Neural cell (in vitro differentiated cells): ENCODE measurements around the gene SMAD1. TPM values are rescaled to one million over a fixed set of nuclear protein-coding genes. Genes with fewer than 3 reads are reported as not detected.

Experiments used
- H2AFZ ChIP-seq: fragments of 200-600, 300-800 bp; sonication (generic), shearing (Covaris generic); 2 replicates; pipeline ENCODE4 v1.6.0; 2014; ENCODE audit warnings: low read depth, mild to moderate bottlenecking, antibody characterized with exemption, low read length, moderate library complexity
- H3F3A ChIP-seq: fragments of 200-600 bp; shearing (Covaris generic); 2 replicates; pipeline ENCODE4 v1.6.1; 2016; ENCODE audit warnings: mild to moderate bottlenecking, moderate library complexity, mixed read lengths, antibody characterized with exemption, low read length; ENCODE audit not compliant: insufficient read depth, poor library complexity, severe bottlenecking
- H3K27ac ChIP-seq: fragments of 200-600, 300-800 bp; sonication (generic), shearing (Covaris generic); 2 replicates; pipeline ENCODE4 v1.5.1; 2014; ENCODE audit warnings: mild to moderate bottlenecking, low read length, moderate library complexity
- H3K27me3 ChIP-seq: fragments of 300-800, 200-600 bp; sonication (generic), shearing (Covaris generic); 2 replicates; pipeline ENCODE4 v1.6.0; 2014; ENCODE audit warnings: mild to moderate bottlenecking, low read depth, low read length, moderate library complexity; ENCODE audit not compliant: insufficient read depth
- H3K36me3 ChIP-seq: fragments of 300-800, 200-600 bp; sonication (generic), shearing (Covaris generic); 2 replicates; pipeline ENCODE4 v1.5.1; 2014; ENCODE audit warnings: mild to moderate bottlenecking, antibody characterized with exemption, low read length, moderate library complexity; ENCODE audit not compliant: insufficient read depth
- H3K4me2 ChIP-seq: fragments of 300-800, 200-600 bp; sonication (generic), shearing (Covaris generic); 2 replicates; pipeline ENCODE4 v1.6.0; 2014; ENCODE audit warnings: mild to moderate bottlenecking, low read length
- H3K4me3 ChIP-seq: fragments of 300-800, 200-600 bp; sonication (generic), shearing (Covaris generic); 2 replicates; pipeline ENCODE4 v1.5.1; 2014; ENCODE audit warnings: mild to moderate bottlenecking, low read length, moderate library complexity
- H3K79me2 ChIP-seq: fragments of 200-600 bp; shearing (Covaris generic); replicated peaks from 2 replicates; pipeline ENCODE4 v1.6.0; 2014; ENCODE audit warnings: mild to moderate bottlenecking, low read length, moderate library complexity; ENCODE audit not compliant: insufficient read depth
- H3K9ac ChIP-seq: fragments of 300-800, 200-600 bp; sonication (generic), shearing (Covaris generic); 2 replicates; pipeline ENCODE4 v1.6.1; 2016; ENCODE audit warnings: mild to moderate bottlenecking, low read length, mixed read lengths
- H3K9me2 ChIP-seq: fragments of 200-600 bp; shearing (Covaris generic); 2 replicates; pipeline ENCODE4 v1.6.1; 2016; ENCODE audit warnings: mild to moderate bottlenecking, low read length, mixed read lengths; ENCODE audit not compliant: insufficient read depth
- H3K9me3 ChIP-seq: fragments of 200-600, 300-800 bp; sonication (generic), shearing (Covaris generic); 2 replicates; pipeline ENCODE4 v1.6.1; 2016; ENCODE audit warnings: mild to moderate bottlenecking, mixed run types, low read length, moderate library complexity, mixed read lengths
- H4K20me1 ChIP-seq: fragments of 200-600 bp; shearing (Covaris generic); 2 replicates; pipeline ENCODE4 v1.6.1; 2016; ENCODE audit warnings: mild to moderate bottlenecking, mixed run types; ENCODE audit not compliant: insufficient read depth
- CTCF ChIP-seq: fragments of 450-650 bp; IDR thresholded peaks from 2 replicates; pipeline ENCODE4 v1.5.1; 2014; ENCODE audit warnings: antibody characterized with exemption, mild to moderate bottlenecking, moderate library complexity; ENCODE audit not compliant: poor library complexity, severe bottlenecking
- EP300 ChIP-seq: fragments of 450-650 bp; conservative IDR thresholded peaks from 2 replicates; pipeline ENCODE4 v1.6.1; 2014; ENCODE audit warnings: antibody characterized with exemption, mild to moderate bottlenecking, moderate library complexity; ENCODE audit not compliant: poor library complexity, severe bottlenecking
- EZH2 ChIP-seq: fragments of 200-600, 300-800 bp; shearing (Covaris generic), sonication (generic); IDR thresholded peaks from 2 replicates; pipeline ENCODE4 v1.6.1; 2014; ENCODE audit warnings: antibody characterized with exemption, low read length, borderline replicate concordance, mild to moderate bottlenecking; ENCODE audit not compliant: insufficient read depth, poor library complexity, severe bottlenecking
- MXI1 ChIP-seq: fragments of 450-650 bp; conservative IDR thresholded peaks from 2 replicates; pipeline ENCODE4 v1.6.1; 2014; ENCODE audit warnings: antibody characterized with exemption, mild to moderate bottlenecking; ENCODE audit not compliant: poor library complexity, severe bottlenecking
- POLR2AphosphoS5 ChIP-seq: IDR thresholded peaks from 2 replicates; pipeline ENCODE4 v1.6.1; 2012
- RAD21 ChIP-seq: fragments of 450-650 bp; conservative IDR thresholded peaks from 2 replicates; pipeline ENCODE4 v1.6.1; 2014; ENCODE audit warnings: antibody characterized with exemption, mild to moderate bottlenecking, moderate library complexity
- SMC3 ChIP-seq: fragments of 450-650 bp; conservative IDR thresholded peaks from 2 replicates; pipeline ENCODE4 v1.6.1; 2014; ENCODE audit warnings: antibody characterized with exemption, mild to moderate bottlenecking, moderate library complexity; ENCODE audit not compliant: poor library complexity
- TAF1 ChIP-seq: IDR thresholded peaks from 2 replicates; pipeline ENCODE4 v1.6.1; 2012; ENCODE audit warnings: low read depth
- polyA plus RNA-seq: library from polyadenylated mRNA; depleted of rRNA; stranded (reverse); fragments of >200 nt; gene quantifications from 2 replicates; pipeline ENCODE4 v1.2.3, GENCODE V29; 2014
- TF ChIP-seq, protein P1 (sequence below): IDR thresholded peaks from 2 replicates; pipeline ENCODE4 v1.6.1; 2012; ENCODE audit warnings: borderline replicate concordance

SMAD1 gene
- polyA plus RNA-seq, 1 donor from 2014 or later: 31.7 TPM

GRCh38 chr4:145451895-145452294 lies 29.8 kb upstream of the SMAD1 start:
- H3K27me3 ChIP-seq: no peaks in the 10 kb centered on the region
- no peak for TF ChIP-seq EP300
- TF ChIP-seq MXI1: no peak
- no peak for TF ChIP-seq SMC3
- TF ChIP-seq POLR2AphosphoS5: no peak
- TF ChIP-seq, protein P1, sequence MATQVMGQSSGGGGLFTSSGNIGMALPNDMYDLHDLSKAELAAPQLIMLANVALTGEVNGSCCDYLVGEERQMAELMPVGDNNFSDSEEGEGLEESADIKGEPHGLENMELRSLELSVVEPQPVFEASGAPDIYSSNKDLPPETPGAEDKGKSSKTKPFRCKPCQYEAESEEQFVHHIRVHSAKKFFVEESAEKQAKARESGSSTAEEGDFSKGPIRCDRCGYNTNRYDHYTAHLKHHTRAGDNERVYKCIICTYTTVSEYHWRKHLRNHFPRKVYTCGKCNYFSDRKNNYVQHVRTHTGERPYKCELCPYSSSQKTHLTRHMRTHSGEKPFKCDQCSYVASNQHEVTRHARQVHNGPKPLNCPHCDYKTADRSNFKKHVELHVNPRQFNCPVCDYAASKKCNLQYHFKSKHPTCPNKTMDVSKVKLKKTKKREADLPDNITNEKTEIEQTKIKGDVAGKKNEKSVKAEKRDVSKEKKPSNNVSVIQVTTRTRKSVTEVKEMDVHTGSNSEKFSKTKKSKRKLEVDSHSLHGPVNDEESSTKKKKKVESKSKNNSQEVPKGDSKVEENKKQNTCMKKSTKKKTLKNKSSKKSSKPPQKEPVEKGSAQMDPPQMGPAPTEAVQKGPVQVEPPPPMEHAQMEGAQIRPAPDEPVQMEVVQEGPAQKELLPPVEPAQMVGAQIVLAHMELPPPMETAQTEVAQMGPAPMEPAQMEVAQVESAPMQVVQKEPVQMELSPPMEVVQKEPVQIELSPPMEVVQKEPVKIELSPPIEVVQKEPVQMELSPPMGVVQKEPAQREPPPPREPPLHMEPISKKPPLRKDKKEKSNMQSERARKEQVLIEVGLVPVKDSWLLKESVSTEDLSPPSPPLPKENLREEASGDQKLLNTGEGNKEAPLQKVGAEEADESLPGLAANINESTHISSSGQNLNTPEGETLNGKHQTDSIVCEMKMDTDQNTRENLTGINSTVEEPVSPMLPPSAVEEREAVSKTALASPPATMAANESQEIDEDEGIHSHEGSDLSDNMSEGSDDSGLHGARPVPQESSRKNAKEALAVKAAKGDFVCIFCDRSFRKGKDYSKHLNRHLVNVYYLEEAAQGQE: no peak

DNA sequence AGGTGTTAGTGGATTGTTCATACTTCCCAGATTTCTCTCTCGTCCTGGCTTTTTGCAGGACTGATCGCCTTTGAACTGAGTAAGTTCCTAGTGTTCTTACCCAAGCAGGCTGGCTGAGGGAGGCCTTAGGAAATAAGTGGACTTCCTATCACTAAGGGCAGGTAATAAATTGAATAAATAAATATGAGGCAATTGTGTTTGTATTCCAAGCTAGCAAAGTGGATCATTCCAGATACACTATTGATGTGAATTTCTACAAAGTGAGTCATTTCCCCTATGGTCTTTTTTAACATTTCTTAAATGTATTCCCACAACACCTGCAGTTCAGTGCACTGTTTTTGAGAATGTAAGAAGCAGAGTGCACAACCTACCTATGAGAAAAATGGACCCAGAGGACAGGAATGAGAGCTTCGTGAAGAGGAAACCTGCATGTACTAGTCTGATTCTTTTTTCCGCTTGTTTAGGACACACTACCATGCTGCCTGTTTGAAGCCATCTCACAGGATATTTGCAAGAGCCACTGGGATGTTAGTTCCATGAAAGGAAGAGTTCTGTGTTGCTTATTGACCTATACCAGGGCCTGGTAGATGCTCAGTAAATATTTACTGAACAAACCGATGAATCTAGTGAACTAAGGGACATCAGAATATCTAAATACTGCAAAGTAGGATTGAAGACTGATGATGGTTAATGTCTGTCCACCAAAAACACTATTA lies 29.0 kb upstream of the SMAD1 start:
- no peak overlapping the region for H3K4me2 ChIP-seq

More at GRCh38 chr4:145451895-145452294, 29.8 kb upstream of the SMAD1 start:
- no peak overlapping the region for H3K4me2 ChIP-seq
- no peaks in the 10 kb centered on the region for H4K20me1 ChIP-seq
- H3K27ac ChIP-seq: no peak overlapping the region
- H3K4me3 ChIP-seq: no peak overlapping the region
- no peaks in the 10 kb centered on the region for H3K9me2 ChIP-seq
- H3K36me3 ChIP-seq: no peaks in the 10 kb centered on the region
- no peak overlapping the region for H3K9ac ChIP-seq
- H3K9me3 ChIP-seq: no peaks in the 10 kb centered on the region
- no peak overlapping the region for H2AFZ ChIP-seq
- H3K79me2 ChIP-seq: no peaks in the 10 kb centered on the region
- H3F3A ChIP-seq: no peaks in the 10 kb centered on the region

More for the DNA sequence above, 29.0 kb upstream of the SMAD1 start:
- Histone ChIP-seq H3K27ac (no peak overlapping the region), H3K27me3 (no peaks in the 10 kb centered on the region), H3K9ac (no peak overlapping the region), H3K4me3 (no peak overlapping the region), H3K79me2 (no peaks in the 10 kb centered on the region), H3K9me2 (no peaks in the 10 kb centered on the region), H3F3A (no peaks in the 10 kb centered on the region), H3K9me3 (no peaks in the 10 kb centered on the region), H3K36me3 (no peaks in the 10 kb centered on the region), H4K20me1 (no peaks in the 10 kb centered on the region), H2AFZ (no peak overlapping the region)
- TF ChIP-seq, protein P1: no peak
- TF ChIP-seq EZH2 (no peak), TAF1 (no peak), MXI1 (no peak), RAD21 (no peak), CTCF (no peak), EP300 (no peak), POLR2AphosphoS5 (no peak)
